ENCODE results near the gene REN. TPM values are rescaled to one million over a fixed set of nuclear protein-coding genes. Genes with fewer than 3 reads are reported as not detected.

REN gene
- total and polyA plus RNA-seq, 2 of the 8 experiments (the other 6 are each of a cell fraction or from before 2014, with no cell fraction given): 0.05 TPM; not detected in 1

- Histone ChIP-seq H3K9me3 (ENCODE audit: insufficient read depth in 2 of 2, low read depth in 1 of 2, low read length in 1 of 2) (no peaks in the 10 kb centered on the region), H2AK5ac (ENCODE audit: low read depth, low read length) (peak within 1 kb of the TSS; percentile 79), H3K4me2 (ENCODE audit: insufficient read depth in 1 of 2, low read depth in 2 of 2, low read length in 2 of 2) (no peak within 1 kb of the TSS; a peak in 1 of 4 replicates), H3K56ac (replicated peaks; ENCODE audit: insufficient read length, low read depth, low read length) (peak within 1 kb of the TSS; percentile 100), H3K23ac (ENCODE audit: insufficient read length) (no peak within 1 kb of the TSS), H3K4me1 (replicated peaks in 1 of 4; ENCODE audit: control insufficient read depth in 3 of 4, insufficient read depth in 4 of 4, low read length in 3 of 4) (peaks cover 0 to 5% (median 0%) of the 10 kb centered on the region in 4 experiments; a peak in 3 of 7 replicates), H2BK15ac (ENCODE audit: low read length) (no peak within 1 kb of the TSS), H3K27ac (ENCODE audit: low read depth, low read length) (no peak within 1 kb of the TSS), H4K20me1 (replicated peaks in 1 of 2; ENCODE audit: control insufficient read depth in 1 of 2, insufficient read depth in 2 of 2, low read length in 2 of 2) (peaks cover 0 to 6% of the 10 kb centered on the region in 2 experiments), H2AFZ (ENCODE audit: low read length) (no peak within 1 kb of the TSS), H3K27me3 (replicated peaks in 1 of 4; ENCODE audit: control insufficient read depth in 3 of 4, extremely low read depth in 1 of 4, insufficient read depth in 3 of 4, low read length in 3 of 4) (peaks cover 0 to 5% (median 1%) of the 10 kb centered on the region in 4 experiments; a peak in 2 of 7 replicates), H3K23me2 (ENCODE audit: low read depth, low read length) (peaks cover 7% of the 10 kb centered on the region), H4K8ac (ENCODE audit: extremely low read depth, insufficient read depth, low read length) (no peak within 1 kb of the TSS), H3K4me3 (ENCODE audit: extremely low read depth in 1 of 4, insufficient read depth in 2 of 4, low read depth in 3 of 4, low read length in 4 of 4) (no peak within 1 kb of the TSS), H4K5ac (ENCODE audit: insufficient read length, low read depth, low read length) (no peak within 1 kb of the TSS), H2BK5ac (ENCODE audit: low read depth, low read length) (no peak within 1 kb of the TSS), H3K79me2 (ENCODE audit: control insufficient read depth in 1 of 2, insufficient read depth in 2 of 2, low read length in 2 of 2) (no peaks in the 10 kb centered on the region), H3K9ac (replicated peaks in 1 of 4; ENCODE audit: extremely low read depth in 1 of 4, low read depth in 3 of 4, low read length in 3 of 4) (no peak within 1 kb of the TSS; a peak in 1 of 7 replicates), H3K4ac (replicated peaks; ENCODE audit: insufficient read length, low read depth, low read length) (no peak within 1 kb of the TSS), H3K14ac (ENCODE audit: insufficient read length) (no peak within 1 kb of the TSS), H2BK12ac (ENCODE audit: low read depth, low read length) (peak within 1 kb of the TSS; percentile 39; the same call in 1 of the 2 replicates), H4K91ac (replicated peaks; ENCODE audit: insufficient read length, low read length) (peak within 1 kb of the TSS; percentile 61), H2BK120ac (replicated peaks; ENCODE audit: low read depth, low read length) (no peak within 1 kb of the TSS), H2BK20ac (ENCODE audit: low read length) (no peak within 1 kb of the TSS; the same call in 1 of the 2 replicates), H3K36me3 (ENCODE audit: control insufficient read depth in 2 of 4, insufficient read depth in 4 of 4, low read length in 3 of 4) (no peaks in the 10 kb centered on the region; a peak in 1 of 8 replicates), H3K18ac (ENCODE audit: extremely low read depth, low read length) (no peak within 1 kb of the TSS; the same call in 1 of the 2 replicates), H3K79me1 (ENCODE audit: low read depth, low read length) (peaks cover 5% of the 10 kb centered on the region)
- TF ChIP-seq CBX8 (IDR thresholded peaks at IDR 0.05; ENCODE audit: borderline replicate concordance, low read depth, low read length) (no peak), TAF7 (optimal IDR thresholded peaks at IDR 0.05; ENCODE audit: borderline replicate concordance, low read depth, low read length) (no peak), POU5F1 (IDR thresholded peaks at IDR 0.05; ENCODE audit: low read depth, low read length) (no peak), SP1 (IDR thresholded peaks at IDR 0.05; ENCODE audit: low read depth, low read length) (no peak), JUND (IDR thresholded peaks at IDR 0.05; ENCODE audit: low read length) (no peak), SP2 (IDR thresholded peaks at IDR 0.05; ENCODE audit: low read length) (no peak), MAX (IDR thresholded peaks at IDR 0.05) (no peak), HDAC2 (IDR thresholded peaks at IDR 0.05; ENCODE audit: borderline replicate concordance in 1 of 2, low read depth in 2 of 2, low read length in 2 of 2) (no peak), RAD21 (IDR thresholded peaks at IDR 0.05 in 1 of 2, conservative IDR thresholded peaks at IDR 0.05 in 1 of 2; ENCODE audit: low read depth in 2 of 2, low read length in 2 of 2) (no peak)
- POLR2A ChIA-PET (ENCODE audit: partially characterized antibody): interaction anchor here (1.0 to 3.2 kb wide), 4 partner anchors 8 to 17 kb away, joined by 3 to 11 read pairs (median 4); partner anchors contain the start of gene GOLT1A
- no peak for DNase-seq (ENCODE audit: low read depth in 1 of 2, low spot score in 2 of 2)
- FAIRE-seq: no peak
- CTCF ChIA-PET (ENCODE audit: partially characterized antibody): interaction anchor here (1.1 to 12.6 kb wide), 6 partner anchors 11 to 165 kb away, joined by 3 to 360 read pairs (median 10); partner anchors contain the start of genes ETNK2, GOLT1A, PLEKHA6 and REN
- 83% methylated on average over 13 of the region's 18 CpGs; no CpG with 5 or more reads in 1 of the 2 experiments for WGBS, 2 experiments (ENCODE audit: extremely low coverage in 1 of 2, insufficient coverage in 1 of 2, insufficient read length in 1 of 2, insufficient replicate concordance in 2 of 2, low coverage in 1 of 2, low lambda C conversion rate in 2 of 2, missing lambda C conversion rate in 1 of 2)
Observed at GRCh38 chr1:204196068-204196795, 30.1 kb upstream of the REN start, which contains the start of gene KISS1. Gene KISS1, minus strand, starts transcription at chr1:204196491. Its CDS starts 3,615 bp downstream, at chr1:204192876.
